Measurements from ENCODE around the gene MSLN. TPM values are rescaled to one million over a fixed set of nuclear protein-coding genes. Genes with fewer than 3 reads are reported as not detected.
A peak's percentile ranks its signal among the peaks of the same experiment; 100 is the strongest.

Gene MSLN
- total and polyA plus RNA-seq, 9 of the 15 experiments (the other 6 are each of a cell fraction or from before 2014, with no cell fraction given): not detected

DNA sequence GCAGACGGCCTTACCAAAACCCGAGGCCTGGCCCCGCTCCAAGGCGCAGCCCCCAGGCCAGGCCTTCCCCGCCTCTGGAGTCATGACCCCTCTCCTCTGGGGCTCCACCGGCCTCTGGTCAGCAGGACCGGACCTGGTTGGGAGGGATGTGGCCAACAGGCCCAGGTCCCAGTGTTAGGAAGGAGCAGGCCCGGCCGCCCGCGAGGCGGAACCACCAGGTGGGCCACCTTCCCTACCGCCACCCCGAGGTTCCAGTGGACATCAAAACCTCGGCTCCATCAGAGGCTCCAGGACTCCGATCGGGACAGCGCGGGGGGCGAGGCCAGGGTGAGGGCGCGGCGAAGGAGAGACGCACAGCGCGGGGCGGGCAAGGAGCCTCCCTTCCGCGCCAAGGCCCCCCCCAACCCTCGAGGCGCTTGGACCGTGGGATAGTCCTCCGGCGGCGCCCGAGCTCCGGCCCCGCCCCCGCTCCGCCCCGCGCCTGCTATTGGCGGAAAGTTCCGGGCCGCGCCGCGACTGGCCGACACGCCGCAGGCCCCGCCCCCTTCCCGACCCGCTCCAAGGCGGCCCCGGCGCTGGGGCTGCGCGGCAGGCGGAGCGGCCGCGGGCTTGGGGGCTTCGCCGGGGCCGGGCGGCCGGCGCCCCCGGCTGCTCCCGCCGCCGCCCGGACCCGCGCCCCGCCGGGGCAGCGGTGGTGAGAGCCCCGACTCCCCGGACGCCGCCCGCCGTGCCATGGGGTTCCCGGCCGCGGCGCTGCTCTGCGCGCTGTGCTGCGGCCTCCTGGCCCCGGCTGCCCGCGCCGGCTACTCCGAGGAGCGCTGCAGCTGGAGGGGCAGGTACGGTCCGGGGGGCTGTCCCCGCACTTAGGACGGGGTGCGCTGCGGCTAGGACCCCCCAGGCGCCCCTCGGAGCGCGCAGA lies 45.7 kb upstream of the MSLN start, which contains the start of gene METRN (continued):
- TF ChIP-seq ZNF740 (CRISPR knock-in tag; IDR thresholded peaks at IDR 0.05) (peak; percentile 97), ZNF740 (tag; IDR thresholded peaks at IDR 0.05) (peak in 1 of 2 experiments; percentile 93; a peak in 2 of 4 replicates), ERF (CRISPR knock-in tag; IDR thresholded peaks at IDR 0.05) (peak; percentile 41; the same call in 1 of the 2 replicates), RCOR1 (IDR thresholded peaks at IDR 0.05; ENCODE audit: borderline replicate concordance in 1 of 2, low read depth in 2 of 2, low read length in 2 of 2) (no peak), ZBTB1 (CRISPR knock-in tag; IDR thresholded peaks at IDR 0.05; ENCODE audit: borderline replicate concordance, low read depth) (0 out of 2 replicates have a peak, but pooled peaks have one; percentile 31), REST (IDR thresholded peaks at IDR 0.05; ENCODE audit: borderline replicate concordance) (no peak), REST (CRISPR knock-in tag; IDR thresholded peaks at IDR 0.05; ENCODE audit: low read depth) (0 out of 2 replicates have a peak, but pooled peaks have one; percentile 28), MTA3 (IDR thresholded peaks at IDR 0.05; ENCODE audit: borderline replicate concordance) (0 out of 2 replicates have a peak, but pooled peaks have one; percentile 15), ZBTB7A (IDR thresholded peaks at IDR 0.05; ENCODE audit: borderline replicate concordance, control insufficient read depth, low read depth, low read length) (peak; percentile 31; the same call in 1 of the 2 replicates), RBBP5 (IDR thresholded peaks at IDR 0.05; ENCODE audit: borderline replicate concordance, insufficient read depth, low read length, poor library complexity, severe bottlenecking) (peak; percentile 52), POLR2A (conservative IDR thresholded peaks at IDR 0.05) (no peak)
- TF ChIP-seq, protein P1, sequence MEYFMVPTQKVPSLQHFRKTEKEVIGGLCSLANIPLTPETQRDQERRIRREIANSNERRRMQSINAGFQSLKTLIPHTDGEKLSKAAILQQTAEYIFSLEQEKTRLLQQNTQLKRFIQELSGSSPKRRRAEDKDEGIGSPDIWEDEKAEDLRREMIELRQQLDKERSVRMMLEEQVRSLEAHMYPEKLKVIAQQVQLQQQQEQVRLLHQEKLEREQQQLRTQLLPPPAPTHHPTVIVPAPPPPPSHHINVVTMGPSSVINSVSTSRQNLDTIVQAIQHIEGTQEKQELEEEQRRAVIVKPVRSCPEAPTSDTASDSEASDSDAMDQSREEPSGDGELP (CRISPR knock-in tag; IDR thresholded peaks at IDR 0.05; ENCODE audit: borderline replicate concordance): peak; percentile 17; the same call in 1 of the 2 replicates
